Vagina (tissue), 2 donors: ENCODE data around the gene FAM180A.

Experiments used
- POLR2A ChIP-seq, 2 donors: fragments of 450-650 bp; IDR thresholded peaks; one replicate each; pipeline ENCODE4 v1.6.1; 2017; ENCODE audit warnings: antibody characterized with exemption in 2 of 2, mild to moderate bottlenecking in 2 of 2, moderate library complexity in 2 of 2
- POLR2AphosphoS5 ChIP-seq, 2 donors: sonication (generic); formaldehyde crosslinking; IDR thresholded peaks; one replicate each; pipeline ENCODE4 v1.9.0; 2017; ENCODE audit warnings: antibody characterized with exemption in 2 of 2, mild to moderate bottlenecking in 2 of 2, low read depth in 1 of 2; ENCODE audit not compliant: insufficient read depth in 1 of 2
- TF ChIP-seq, protein P1 (sequence below), 3 experiments: fragments of 450-650 bp in 2 of 3; fragments of 200-600 bp in 1 of 3; sonication (generic) in 1 of 3; IDR thresholded peaks; one replicate each; pipeline ENCODE4 v1.5.1; 2017 to 2019; ENCODE audit warnings: antibody characterized with exemption in 3 of 3, mild to moderate bottlenecking in 2 of 3, moderate library complexity in 2 of 3

DNA sequence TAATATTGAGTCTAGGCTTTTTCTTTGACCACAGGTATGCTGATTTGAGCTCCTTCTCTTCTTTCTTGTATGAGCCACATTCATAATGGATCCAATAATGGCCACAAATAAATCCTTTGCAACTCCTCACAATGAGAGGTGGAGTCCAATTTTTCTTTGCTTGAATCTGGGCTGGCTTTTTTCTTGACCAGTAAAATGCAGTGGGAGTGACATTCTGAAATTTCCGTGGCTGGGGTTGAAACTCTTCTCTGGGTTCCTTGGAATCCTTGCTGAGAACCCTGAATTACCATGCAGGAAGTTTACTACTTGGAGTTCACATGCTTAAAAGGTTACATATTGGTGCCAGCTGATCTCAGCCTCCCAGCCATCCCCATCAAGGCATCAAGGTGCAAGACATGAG lies 22.4 kb upstream of the FAM180A start:
- TF ChIP-seq POLR2A (IDR thresholded peaks at IDR 0.05), result no peak
- TF ChIP-seq, protein P1, sequence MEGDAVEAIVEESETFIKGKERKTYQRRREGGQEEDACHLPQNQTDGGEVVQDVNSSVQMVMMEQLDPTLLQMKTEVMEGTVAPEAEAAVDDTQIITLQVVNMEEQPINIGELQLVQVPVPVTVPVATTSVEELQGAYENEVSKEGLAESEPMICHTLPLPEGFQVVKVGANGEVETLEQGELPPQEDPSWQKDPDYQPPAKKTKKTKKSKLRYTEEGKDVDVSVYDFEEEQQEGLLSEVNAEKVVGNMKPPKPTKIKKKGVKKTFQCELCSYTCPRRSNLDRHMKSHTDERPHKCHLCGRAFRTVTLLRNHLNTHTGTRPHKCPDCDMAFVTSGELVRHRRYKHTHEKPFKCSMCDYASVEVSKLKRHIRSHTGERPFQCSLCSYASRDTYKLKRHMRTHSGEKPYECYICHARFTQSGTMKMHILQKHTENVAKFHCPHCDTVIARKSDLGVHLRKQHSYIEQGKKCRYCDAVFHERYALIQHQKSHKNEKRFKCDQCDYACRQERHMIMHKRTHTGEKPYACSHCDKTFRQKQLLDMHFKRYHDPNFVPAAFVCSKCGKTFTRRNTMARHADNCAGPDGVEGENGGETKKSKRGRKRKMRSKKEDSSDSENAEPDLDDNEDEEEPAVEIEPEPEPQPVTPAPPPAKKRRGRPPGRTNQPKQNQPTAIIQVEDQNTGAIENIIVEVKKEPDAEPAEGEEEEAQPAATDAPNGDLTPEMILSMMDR (IDR thresholded peaks at IDR 0.05), result no peak
- no peak for TF ChIP-seq POLR2AphosphoS5 (IDR thresholded peaks at IDR 0.05; ENCODE audit: insufficient read depth in 1 of 2, low read depth in 1 of 2)
